GM18909 (cell line): ENCODE data around the gene ZBTB16.

Source experiments
- ATAC-seq: cut with Tn5 transposase; IDR thresholded peaks from one replicate; pipeline ENCODE4 v1.9.1; 2021; ENCODE audit warnings: mild to moderate bottlenecking; ENCODE audit not compliant: unreplicated experiment, poor library complexity

ZBTB16 gene

GRCh38 chr11:114063149-114063828 is 3.8 kb downstream of the ZBTB16 start:
- no peak for ATAC-seq

GRCh38 chr11:114063829-114064201 is 4.3 kb downstream of the ZBTB16 start:
- ATAC-seq, result no peak

GRCh38 chr11:114064216-114064615 is 4.7 kb downstream of the ZBTB16 start:
- no peak for ATAC-seq

- ATAC-seq, result no peak
Observed at GRCh38 chr11:114065094-114065493, 5.6 kb downstream of the ZBTB16 start.

- ATAC-seq, result no peak
Observed at GRCh38 chr11:114066046-114066648, 6.6 kb downstream of the ZBTB16 start.

GRCh38 chr11:114068327-114068726 is 8.8 kb downstream of the ZBTB16 start:
- ATAC-seq, result no peak

- ATAC-seq, result no peak
Observed at GRCh38 chr11:114070464-114071139, 11.1 kb downstream of the ZBTB16 start.

- no peak for ATAC-seq
Observed at GRCh38 chr11:114073007-114073827, 13.7 kb downstream of the ZBTB16 start.

- no peak for ATAC-seq
Observed at GRCh38 chr11:114073828-114074381, 14.4 kb downstream of the ZBTB16 start.

- ATAC-seq, result no peak
Observed at GRCh38 chr11:114074546-114075343, 15.2 kb downstream of the ZBTB16 start.

- ATAC-seq, result no peak
Observed at GRCh38 chr11:114075344-114075610, 15.8 kb downstream of the ZBTB16 start.

GRCh38 chr11:114075891-114076441 is 16.5 kb downstream of the ZBTB16 start:
- no peak for ATAC-seq

- no peak for ATAC-seq
Observed at GRCh38 chr11:114076921-114077331, 17.4 kb downstream of the ZBTB16 start.

- no peak for ATAC-seq
Observed at GRCh38 chr11:114077482-114078305, 18.2 kb downstream of the ZBTB16 start.

- no peak for ATAC-seq
Observed at GRCh38 chr11:114078423-114078822, 18.9 kb downstream of the ZBTB16 start.

GRCh38 chr11:114079511-114080065 is 20.1 kb downstream of the ZBTB16 start:
- no peak for ATAC-seq

- ATAC-seq, result no peak
Observed at GRCh38 chr11:114080219-114080618, 20.7 kb downstream of the ZBTB16 start.

GRCh38 chr11:114080769-114081168 is 21.3 kb downstream of the ZBTB16 start:
- no peak for ATAC-seq
